MM.1S (cell line): Measurements from ENCODE around the gene TTLL5.

Experiments
- EZH2 ChIP-seq: fragments of 300-600 bp; sonication (generic); optimal IDR thresholded peaks from 2 replicates; pipeline ENCODE3; 2017; ENCODE audit warnings: low read depth, mild to moderate bottlenecking, antibody characterized with exemption, low read length, mixed read lengths
- EZH2phosphoT487 ChIP-seq: fragments of 300-600 bp; sonication (generic); IDR thresholded peaks from 2 replicates; pipeline ENCODE4 v1.6.1; 2018; ENCODE audit warnings: antibody characterized with exemption, low read length
- TF ChIP-seq, protein P1 (sequence below): fragments of 300-600 bp; sonication (generic); IDR thresholded peaks from 2 replicates; pipeline ENCODE4 v1.5.1; 2016; ENCODE audit warnings: antibody characterized with exemption, low read length, mixed read lengths

DNA sequence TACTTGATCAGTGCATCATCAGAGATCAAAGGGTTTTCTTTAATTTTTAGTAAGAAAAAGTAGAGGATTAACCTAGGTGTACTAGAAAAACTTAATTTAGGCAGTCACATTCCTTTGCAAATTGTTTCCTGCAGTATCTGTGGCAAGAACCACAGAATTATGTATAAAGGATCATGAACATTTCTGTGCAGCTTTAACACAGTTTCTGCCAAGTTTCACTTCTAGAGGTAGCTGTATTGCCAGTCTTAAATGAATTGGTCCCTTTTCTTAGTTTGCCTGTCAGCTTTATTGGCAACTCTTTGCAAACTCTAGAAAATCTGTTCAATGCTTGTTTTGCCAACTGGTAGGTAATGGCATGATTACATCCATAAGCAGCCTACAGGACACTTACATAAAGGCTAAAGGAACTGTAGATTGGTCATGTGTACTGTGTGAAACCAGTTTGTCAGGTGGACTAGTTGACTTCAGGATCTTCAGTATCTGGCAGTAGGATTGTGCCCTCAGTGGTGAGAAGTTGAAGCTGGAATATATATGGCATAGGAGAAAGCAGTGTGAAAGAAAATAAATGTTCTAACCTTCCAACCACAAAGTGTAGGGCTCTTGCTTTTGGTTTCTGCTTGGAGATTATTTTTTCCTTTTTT, 75.9 kb downstream of the TTLL5 start:
- TF ChIP-seq, protein P1, sequence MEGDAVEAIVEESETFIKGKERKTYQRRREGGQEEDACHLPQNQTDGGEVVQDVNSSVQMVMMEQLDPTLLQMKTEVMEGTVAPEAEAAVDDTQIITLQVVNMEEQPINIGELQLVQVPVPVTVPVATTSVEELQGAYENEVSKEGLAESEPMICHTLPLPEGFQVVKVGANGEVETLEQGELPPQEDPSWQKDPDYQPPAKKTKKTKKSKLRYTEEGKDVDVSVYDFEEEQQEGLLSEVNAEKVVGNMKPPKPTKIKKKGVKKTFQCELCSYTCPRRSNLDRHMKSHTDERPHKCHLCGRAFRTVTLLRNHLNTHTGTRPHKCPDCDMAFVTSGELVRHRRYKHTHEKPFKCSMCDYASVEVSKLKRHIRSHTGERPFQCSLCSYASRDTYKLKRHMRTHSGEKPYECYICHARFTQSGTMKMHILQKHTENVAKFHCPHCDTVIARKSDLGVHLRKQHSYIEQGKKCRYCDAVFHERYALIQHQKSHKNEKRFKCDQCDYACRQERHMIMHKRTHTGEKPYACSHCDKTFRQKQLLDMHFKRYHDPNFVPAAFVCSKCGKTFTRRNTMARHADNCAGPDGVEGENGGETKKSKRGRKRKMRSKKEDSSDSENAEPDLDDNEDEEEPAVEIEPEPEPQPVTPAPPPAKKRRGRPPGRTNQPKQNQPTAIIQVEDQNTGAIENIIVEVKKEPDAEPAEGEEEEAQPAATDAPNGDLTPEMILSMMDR = no peak
- no peak for TF ChIP-seq EZH2phosphoT487
- TF ChIP-seq EZH2 = no peak
